GM10266 (cell line): ENCODE results near the gene RTL5.

Experiments used
- DNase-seq: peaks from one replicate; pipeline ENCODE4 v3.0.0; 2012; ENCODE audit errors: extremely low spot score
- TF ChIP-seq, protein P1 (sequence below): IDR thresholded peaks from 2 replicates; pipeline ENCODE4 v1.5.1; 2012; ENCODE audit warnings: mild to moderate bottlenecking, low read depth; ENCODE audit not compliant: control insufficient read depth, insufficient read depth; ENCODE audit errors: missing control alignments

Gene RTL5

DNA sequence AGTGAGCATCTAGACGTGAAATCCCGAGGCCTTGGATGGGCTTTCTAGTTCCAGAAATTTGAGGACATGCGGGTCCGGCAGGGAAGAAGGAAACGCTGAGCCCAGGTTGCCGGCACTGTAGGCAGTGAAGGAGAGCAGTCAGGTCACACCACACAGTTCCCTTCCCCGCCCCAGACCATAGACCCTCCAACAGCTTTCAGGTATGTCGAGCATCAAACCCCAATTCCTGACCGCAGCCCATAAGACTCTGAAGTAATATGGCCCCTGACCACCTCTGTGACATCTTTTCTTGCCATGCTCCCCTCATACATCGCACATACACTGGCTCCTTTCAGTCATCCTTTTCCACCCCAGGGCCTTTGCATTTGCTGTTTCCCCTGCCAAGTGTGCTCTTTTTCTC, 23.0 kb downstream of the RTL5 start:
- TF ChIP-seq, protein P1, sequence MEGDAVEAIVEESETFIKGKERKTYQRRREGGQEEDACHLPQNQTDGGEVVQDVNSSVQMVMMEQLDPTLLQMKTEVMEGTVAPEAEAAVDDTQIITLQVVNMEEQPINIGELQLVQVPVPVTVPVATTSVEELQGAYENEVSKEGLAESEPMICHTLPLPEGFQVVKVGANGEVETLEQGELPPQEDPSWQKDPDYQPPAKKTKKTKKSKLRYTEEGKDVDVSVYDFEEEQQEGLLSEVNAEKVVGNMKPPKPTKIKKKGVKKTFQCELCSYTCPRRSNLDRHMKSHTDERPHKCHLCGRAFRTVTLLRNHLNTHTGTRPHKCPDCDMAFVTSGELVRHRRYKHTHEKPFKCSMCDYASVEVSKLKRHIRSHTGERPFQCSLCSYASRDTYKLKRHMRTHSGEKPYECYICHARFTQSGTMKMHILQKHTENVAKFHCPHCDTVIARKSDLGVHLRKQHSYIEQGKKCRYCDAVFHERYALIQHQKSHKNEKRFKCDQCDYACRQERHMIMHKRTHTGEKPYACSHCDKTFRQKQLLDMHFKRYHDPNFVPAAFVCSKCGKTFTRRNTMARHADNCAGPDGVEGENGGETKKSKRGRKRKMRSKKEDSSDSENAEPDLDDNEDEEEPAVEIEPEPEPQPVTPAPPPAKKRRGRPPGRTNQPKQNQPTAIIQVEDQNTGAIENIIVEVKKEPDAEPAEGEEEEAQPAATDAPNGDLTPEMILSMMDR, result no peak
- no peak for DNase-seq

DNA sequence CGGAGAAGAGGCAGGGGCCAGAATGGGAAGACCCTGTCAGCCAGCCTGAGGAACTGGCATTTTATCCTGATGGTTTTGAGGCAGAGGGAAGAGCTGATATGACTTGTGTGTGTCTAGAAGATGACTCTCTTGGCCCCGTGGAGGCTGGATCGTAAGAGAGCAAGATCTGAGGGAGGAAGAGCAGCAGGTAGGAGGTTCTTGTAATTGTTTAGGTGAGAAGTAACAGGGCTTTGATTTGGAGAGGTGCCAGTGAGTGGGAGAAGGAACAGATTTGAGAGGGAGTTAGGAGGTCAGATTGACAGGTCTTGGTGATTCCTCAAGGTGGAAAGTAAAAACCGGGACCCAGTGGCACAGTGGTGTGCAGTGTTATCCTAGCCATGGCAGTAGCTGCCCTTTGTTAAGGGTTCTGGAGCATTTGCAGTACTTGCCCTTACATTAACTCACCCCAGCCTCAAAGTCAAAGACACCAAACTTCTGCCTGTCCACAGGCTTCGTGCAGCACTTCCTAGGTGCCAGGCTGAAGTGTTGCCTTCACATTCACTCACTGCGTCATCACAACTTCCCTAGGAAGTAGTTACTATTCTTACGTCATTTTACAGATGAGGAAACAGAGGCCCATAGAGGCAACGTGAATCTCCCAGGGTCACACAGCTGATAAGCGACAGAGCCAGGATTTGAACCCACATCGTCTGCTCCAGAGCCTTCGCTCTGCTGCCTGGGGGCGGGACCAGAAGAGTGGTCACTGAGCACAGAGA, 23.7 kb downstream of the RTL5 start:
- DNase-seq, result no peak
- TF ChIP-seq, protein P1, result no peak

DNA sequence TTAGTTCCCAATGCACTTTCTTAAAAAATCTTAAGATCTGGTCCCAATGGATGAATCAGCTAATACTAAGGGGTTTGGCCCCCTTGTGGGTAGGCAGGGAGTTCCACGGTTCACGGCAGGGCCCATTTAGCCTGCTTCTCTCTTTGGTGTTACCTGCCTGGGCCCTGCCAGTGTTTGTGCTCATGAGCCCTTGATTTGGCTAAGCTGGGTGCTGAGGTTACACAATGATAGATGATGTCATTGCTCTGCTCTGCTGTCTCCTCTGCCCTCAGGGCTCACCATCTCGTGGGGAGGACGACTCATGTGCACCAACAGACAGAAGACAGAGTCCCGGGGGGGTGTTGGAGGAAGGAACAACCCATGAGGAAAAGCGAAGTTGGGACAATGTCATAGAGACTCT, 24.4 kb downstream of the RTL5 start:
- no peak for DNase-seq
- TF ChIP-seq, protein P1, result no peak

DNA sequence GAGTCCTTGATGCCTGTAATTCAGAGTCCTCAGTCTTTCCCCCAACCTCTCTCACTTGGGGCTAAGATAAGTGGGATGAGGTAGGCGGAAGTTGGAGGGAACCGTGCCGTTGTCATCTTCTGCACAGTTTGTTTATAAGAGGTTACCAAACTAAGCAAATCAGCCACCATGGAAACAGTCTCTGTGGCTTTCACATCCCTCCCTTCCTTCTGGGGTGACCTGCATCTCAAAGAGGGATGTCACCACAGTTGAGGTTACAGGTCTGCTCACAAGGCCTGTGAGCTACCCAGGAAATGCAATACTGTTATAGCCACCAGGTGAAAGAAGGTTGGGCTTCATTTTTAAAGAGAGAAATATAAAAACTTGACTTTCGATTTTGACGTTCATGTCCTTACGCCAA, 26.3 kb downstream of the RTL5 start:
- no peak for DNase-seq
- TF ChIP-seq, protein P1, result no peak

DNA sequence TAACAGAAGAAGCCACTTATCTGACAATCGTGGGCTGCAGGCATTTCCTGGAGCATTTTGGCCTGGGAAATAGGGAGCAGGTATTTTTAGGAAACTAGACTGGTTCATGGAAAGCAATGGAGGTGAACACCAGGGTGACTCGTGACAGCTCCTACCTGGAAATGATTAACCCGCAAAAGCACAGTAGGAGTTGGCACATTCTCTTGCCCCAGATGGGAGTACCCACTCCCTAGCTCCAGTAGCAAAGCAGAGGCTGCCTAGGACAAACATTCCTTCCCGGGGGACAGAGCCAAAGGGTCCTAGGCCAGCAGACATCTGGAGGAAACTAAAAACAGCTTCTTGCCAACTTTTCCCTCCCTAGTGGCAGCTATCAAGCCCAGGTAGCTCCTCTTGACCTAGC, 29.0 kb downstream of the RTL5 start:
- TF ChIP-seq, protein P1, result no peak
- DNase-seq, result no peak

DNA sequence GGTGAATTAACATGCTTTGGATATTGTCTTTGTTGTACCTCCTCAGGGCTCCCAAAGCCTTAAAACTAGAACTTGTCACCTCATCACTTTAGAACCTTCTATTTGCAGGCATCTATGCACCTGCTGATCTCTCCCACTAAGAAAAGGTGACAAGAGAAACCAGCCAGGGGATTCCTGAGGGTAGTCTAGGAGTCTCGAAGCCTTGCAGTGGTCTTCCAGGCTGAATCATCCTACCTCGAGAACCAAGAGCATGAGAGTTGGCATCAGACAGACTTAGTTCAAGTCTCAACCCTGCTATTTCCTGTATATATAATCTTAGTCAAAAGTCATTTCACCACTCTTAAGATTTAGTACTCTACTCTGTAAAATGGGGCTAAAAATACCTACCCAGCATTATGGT, 29.6 kb downstream of the RTL5 start:
- TF ChIP-seq, protein P1, result no peak
- DNase-seq, result no peak

DNA sequence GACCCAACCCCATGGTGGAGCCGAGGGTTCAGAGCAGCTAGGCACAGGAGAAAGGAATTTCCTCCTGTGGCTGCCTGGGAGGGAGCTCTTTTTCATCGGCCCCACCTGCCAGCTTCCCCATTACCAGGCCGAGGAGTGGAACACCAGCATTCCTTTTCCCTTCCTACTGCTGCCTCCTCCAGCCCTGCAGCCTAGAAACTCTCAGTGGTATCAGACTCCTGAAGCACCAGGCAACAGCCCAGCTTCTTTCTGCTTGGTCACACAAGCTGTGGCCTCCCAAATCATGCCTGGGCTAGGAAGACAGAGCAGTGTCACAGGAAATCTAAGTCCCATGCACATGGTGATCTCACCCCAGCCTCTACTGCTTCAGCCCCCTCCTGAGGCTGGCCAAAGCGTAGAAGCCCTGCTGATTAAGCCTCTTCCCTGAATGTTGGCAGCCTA, 30.1 kb downstream of the RTL5 start:
- TF ChIP-seq, protein P1, result no peak
- no peak for DNase-seq
